Fibroblast of mammary gland (primary cell): ENCODE data around the gene GRM4.

Experiments used
- DNase-seq: peaks from one replicate; pipeline ENCODE4 v3.0.0-alpha.2; 2010; ENCODE audit warnings: low read depth
- H3K4me3 ChIP-seq: 2 replicates; pipeline ENCODE4 v1.5.1; 2011; ENCODE audit warnings: low read depth, mild to moderate bottlenecking, low read length, moderate library complexity; ENCODE audit not compliant: control insufficient read depth
- CTCF ChIP-seq: conservative IDR thresholded peaks from 2 replicates; pipeline ENCODE4 v1.5.1; 2011; ENCODE audit warnings: low read depth, low read length, inconsistent platforms; ENCODE audit not compliant: control insufficient read depth, insufficient read depth

The GRM4 gene

GRCh38 chr6:34035704-34036356, 110.1 kb downstream of the GRM4 start:
- H3K4me3 ChIP-seq = no peak overlapping the region
- TF ChIP-seq CTCF = no peak
- DNase-seq = no peak

GRCh38 chr6:34035161-34035560, 110.7 kb downstream of the GRM4 start:
- no peak for TF ChIP-seq CTCF
- H3K4me3 ChIP-seq = no peak overlapping the region

GRCh38 chr6:34032856-34033255, 113.0 kb downstream of the GRM4 start:
- H3K4me3 ChIP-seq = no peak overlapping the region

More at GRCh38 chr6:34035161-34035560, 110.7 kb downstream of the GRM4 start:
- DNase-seq = no peak

GRCh38 chr6:34031625-34032383, 114.1 kb downstream of the GRM4 start:
- TF ChIP-seq CTCF = no peak
- no peak for DNase-seq
- no peak overlapping the region for H3K4me3 ChIP-seq

More at GRCh38 chr6:34032856-34033255, 113.0 kb downstream of the GRM4 start:
- TF ChIP-seq CTCF = no peak
- no peak for DNase-seq

- no peak overlapping the region for H3K4me3 ChIP-seq
These were observed 114.9 kb downstream of the GRM4 start for GRCh38 chr6:34030831-34031624.

More at GRCh38 chr6:34030831-34031624, 114.9 kb downstream of the GRM4 start:
- TF ChIP-seq CTCF = no peak
- no peak for DNase-seq
